ENCODE results near the gene PBX2.

GRCh38 chr6:32216285-32216684, 26.3 kb upstream of the PBX2 start:
- TF ChIP-seq SUZ12 (IDR thresholded peaks at IDR 0.05; ENCODE audit: extremely low read depth, insufficient read depth, insufficient read length) (no peak), YY1 (IDR thresholded peaks at IDR 0.05; ENCODE audit: insufficient read depth, insufficient read length) (no peak), ZNF274 (IDR thresholded peaks at IDR 0.05; ENCODE audit: low read depth, low read length) (no peak)
